Measurements from ENCODE around the gene DAZAP1.

The DAZAP1 gene

DNA sequence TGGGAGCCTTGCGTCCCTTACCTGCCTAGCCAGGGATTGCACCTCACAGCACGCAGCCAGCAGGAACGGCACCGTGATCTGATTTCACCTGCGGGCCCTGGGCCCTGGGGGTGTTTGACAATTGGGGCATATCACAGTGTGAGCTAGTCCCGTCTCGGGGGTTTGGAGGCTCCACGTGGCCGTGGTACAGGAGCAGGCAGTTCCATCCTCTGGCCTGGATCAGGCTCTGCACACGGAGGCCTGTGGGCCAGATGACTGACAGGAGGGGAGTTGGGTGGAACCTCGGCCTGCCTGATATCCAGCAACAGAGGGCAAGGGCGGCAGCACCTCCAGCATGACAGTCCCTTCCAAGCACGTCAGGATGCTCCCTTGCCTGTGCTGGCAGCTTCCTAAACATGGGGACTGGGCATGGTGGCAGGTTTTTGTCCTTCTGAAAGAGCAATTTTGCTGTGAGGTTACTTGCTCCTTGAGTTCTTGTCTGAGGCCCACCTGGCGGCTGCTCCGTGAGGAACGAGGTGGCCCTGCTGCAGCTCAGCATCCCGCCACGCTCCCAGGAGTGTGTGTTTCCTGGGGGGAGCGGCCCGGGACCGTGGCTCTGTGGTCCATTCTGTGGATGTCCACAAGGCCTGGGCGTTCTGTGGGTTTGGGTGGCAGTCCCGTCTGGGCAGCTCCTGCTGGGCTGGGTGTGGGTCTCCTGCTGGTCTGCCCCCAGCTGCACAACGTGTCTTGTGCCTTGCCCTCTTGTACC is 24.5 kb downstream of the DAZAP1 start:
- H3K9me3 ChIP-seq (replicated peaks in 1 of 2; ENCODE audit: control insufficient read depth in 2 of 2, insufficient read depth in 1 of 2, low read depth in 1 of 2, low read length in 2 of 2), result no peaks in the 10 kb centered on the region
- no peak overlapping the region for H2BK5ac ChIP-seq (ENCODE audit: low read length)
- DNase-seq (ENCODE audit: low spot score), result no peak
- H4K91ac ChIP-seq (ENCODE audit: low read depth, low read length, poor library complexity), result no peak overlapping the region
- H3K4me2 ChIP-seq (ENCODE audit: insufficient read depth, low read length, poor library complexity, severe bottlenecking), result no peak overlapping the region
- H3K36me3 ChIP-seq (replicated peaks in 1 of 2; ENCODE audit: control insufficient read depth in 2 of 2, insufficient read depth in 2 of 2, low read length in 2 of 2), result peaks cover 51 to 82% of the 10 kb centered on the region in 2 donors
- H3K23ac ChIP-seq (ENCODE audit: low read depth, low read length, poor library complexity), result peak overlapping the region; percentile 65
- peaks cover 14% of the 10 kb centered on the region for H3K79me1 ChIP-seq (ENCODE audit: low read depth, low read length)
- H3K27ac ChIP-seq (replicated peaks; ENCODE audit: low read length), result no peak overlapping the region
- no peak overlapping the region for H2AFZ ChIP-seq (ENCODE audit: low read length)
- H2BK15ac ChIP-seq (ENCODE audit: low read length), result no peak overlapping the region
- H3K4me1 ChIP-seq (ENCODE audit: control insufficient read depth in 2 of 2, insufficient read depth in 1 of 2, low read depth in 1 of 2, low read length in 2 of 2), result no peaks in the 10 kb centered on the region
- peak overlapping the region in 1 of 2 donors; percentile 38 for H3K4me3 ChIP-seq (ENCODE audit: low read length in 2 of 2)
- no peak overlapping the region for H2AK5ac ChIP-seq (ENCODE audit: low read depth, low read length)
- H2BK120ac ChIP-seq (ENCODE audit: low read depth, low read length), result no peak overlapping the region
- WGBS, 2 donors (ENCODE audit: extremely low coverage in 2 of 2, insufficient read length in 2 of 2, insufficient replicate concordance in 1 of 2), result no CpG with 5 or more reads among the region's 24 CpGs
- H3K14ac ChIP-seq (ENCODE audit: low read length), result no peak overlapping the region
- no peak overlapping the region for H3K18ac ChIP-seq (ENCODE audit: low read length)
- peak overlapping the region; percentile 66 for H3K4ac ChIP-seq (ENCODE audit: low read length)
- no peak overlapping the region for H4K8ac ChIP-seq (ENCODE audit: low read depth, low read length)
- no peaks in the 10 kb centered on the region for H3K27me3 ChIP-seq (ENCODE audit: control insufficient read depth in 3 of 3, insufficient read depth in 3 of 3, low read depth in 1 of 3, low read length in 3 of 3)
- H3K9ac ChIP-seq (ENCODE audit: low read depth, low read length, poor library complexity), result no peak overlapping the region
- no peak overlapping the region for H2BK12ac ChIP-seq (ENCODE audit: low read length)

DNA sequence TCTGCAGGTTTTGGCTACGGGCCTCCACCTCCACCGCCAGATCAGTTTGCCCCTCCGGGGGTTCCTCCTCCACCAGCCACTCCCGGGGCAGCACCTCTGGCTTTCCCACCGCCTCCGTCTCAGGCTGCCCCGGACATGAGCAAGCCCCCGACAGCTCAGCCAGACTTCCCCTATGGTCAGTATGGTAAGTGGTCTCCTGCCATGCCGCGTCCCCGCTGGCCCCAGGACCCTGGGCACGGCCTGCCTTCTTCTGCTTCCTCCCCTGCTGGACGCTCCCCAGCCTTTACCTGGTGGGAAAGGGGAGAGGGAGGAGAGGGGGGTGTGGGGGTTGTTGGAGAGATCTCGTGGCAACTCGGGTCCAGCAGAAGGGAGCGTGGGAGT is 25.1 kb downstream of the DAZAP1 start:
- Histone ChIP-seq H2BK12ac (ENCODE audit: low read length) (no peak overlapping the region), H4K8ac (ENCODE audit: low read depth, low read length) (no peak overlapping the region), H3K79me1 (ENCODE audit: low read depth, low read length) (peaks cover 14% of the 10 kb centered on the region), H2AFZ (ENCODE audit: low read length) (no peak overlapping the region), H2BK15ac (ENCODE audit: low read length) (no peak overlapping the region), H3K9me3 (replicated peaks in 1 of 2; ENCODE audit: control insufficient read depth in 2 of 2, insufficient read depth in 1 of 2, low read depth in 1 of 2, low read length in 2 of 2) (no peaks in the 10 kb centered on the region), H2BK5ac (ENCODE audit: low read length) (no peak overlapping the region), H3K23ac (ENCODE audit: low read depth, low read length, poor library complexity) (no peak overlapping the region), H3K9ac (ENCODE audit: low read depth, low read length, poor library complexity) (no peak overlapping the region), H3K27me3 (ENCODE audit: control insufficient read depth in 3 of 3, insufficient read depth in 3 of 3, low read depth in 1 of 3, low read length in 3 of 3) (no peaks in the 10 kb centered on the region), H3K4me3 (ENCODE audit: low read length in 2 of 2) (no peak overlapping the region), H2BK120ac (ENCODE audit: low read depth, low read length) (no peak overlapping the region), H3K27ac (replicated peaks; ENCODE audit: low read length) (no peak overlapping the region), H3K36me3 (replicated peaks in 1 of 2; ENCODE audit: control insufficient read depth in 2 of 2, insufficient read depth in 2 of 2, low read length in 2 of 2) (peaks cover 51 to 76% of the 10 kb centered on the region in 2 donors), H2AK5ac (ENCODE audit: low read depth, low read length) (no peak overlapping the region), H4K91ac (ENCODE audit: low read depth, low read length, poor library complexity) (no peak overlapping the region), H3K4me1 (ENCODE audit: control insufficient read depth in 2 of 2, insufficient read depth in 1 of 2, low read depth in 1 of 2, low read length in 2 of 2) (no peaks in the 10 kb centered on the region), H3K4ac (ENCODE audit: low read length) (no peak overlapping the region), H3K18ac (ENCODE audit: low read length) (no peak overlapping the region), H3K4me2 (ENCODE audit: insufficient read depth, low read length, poor library complexity, severe bottlenecking) (no peak overlapping the region), H3K14ac (ENCODE audit: low read length) (no peak overlapping the region)
- no peak for DNase-seq (ENCODE audit: low spot score)
- WGBS, 2 donors (ENCODE audit: extremely low coverage in 2 of 2, insufficient read length in 2 of 2, insufficient replicate concordance in 1 of 2), result no CpG with 5 or more reads among the region's 16 CpGs

DNA sequence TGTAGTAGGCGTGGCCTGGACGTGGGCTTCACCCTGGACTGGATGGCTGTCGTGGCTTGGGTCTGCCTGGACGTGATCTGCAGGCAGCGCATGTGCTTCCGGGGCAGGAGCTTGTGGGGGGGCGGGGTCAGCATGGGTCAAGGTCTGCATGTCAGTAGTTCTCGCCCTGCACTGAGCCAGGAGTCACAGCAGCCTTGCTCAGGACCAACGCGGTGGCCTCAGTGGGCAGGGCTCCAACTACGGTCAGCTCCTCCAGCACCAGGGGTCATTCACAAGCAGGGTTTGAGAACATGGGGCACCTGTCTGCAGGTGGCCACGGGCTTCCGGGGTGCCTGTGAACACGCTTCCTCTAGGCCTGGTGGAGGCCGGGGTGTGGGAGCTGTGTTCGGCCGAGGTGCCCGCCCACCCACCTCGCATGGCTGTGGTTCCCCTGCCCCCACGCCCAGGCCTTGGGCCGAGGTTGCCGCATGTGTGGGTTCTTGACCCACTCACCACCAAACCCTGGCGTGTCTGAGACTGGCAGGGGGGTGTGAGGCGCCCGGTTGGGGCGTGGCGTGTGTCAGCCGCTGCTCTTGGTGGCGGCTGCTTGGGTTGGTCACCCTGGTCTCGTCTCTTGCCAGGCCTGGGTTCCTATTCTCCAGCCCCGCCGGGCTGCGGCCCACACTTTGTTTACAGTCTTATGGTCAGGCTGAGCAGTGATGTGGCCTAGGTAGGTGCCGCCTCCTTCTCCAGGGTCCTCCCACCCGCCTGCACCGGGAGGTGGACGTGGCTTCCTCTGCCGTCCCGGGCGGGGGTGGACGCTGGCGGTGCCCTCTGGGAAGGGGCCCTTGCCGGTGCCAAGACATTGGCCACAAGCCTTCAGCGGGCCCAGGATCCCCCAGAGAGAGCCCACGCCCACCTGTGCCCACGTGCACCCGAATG is 26.0 kb downstream of the DAZAP1 start:
- peak overlapping the region; percentile 44 for H3K9ac ChIP-seq (ENCODE audit: low read depth, low read length, poor library complexity)
- H3K79me1 ChIP-seq (ENCODE audit: low read depth, low read length), result peaks cover 15% of the 10 kb centered on the region
- DNase-seq (ENCODE audit: low spot score), result no peak
- H2AFZ ChIP-seq (ENCODE audit: low read length), result no peak overlapping the region
- no peaks in the 10 kb centered on the region for H3K4me1 ChIP-seq (ENCODE audit: control insufficient read depth in 2 of 2, insufficient read depth in 1 of 2, low read depth in 1 of 2, low read length in 2 of 2)
- no CpG with 5 or more reads among the region's 47 CpGs for WGBS, 2 donors (ENCODE audit: extremely low coverage in 2 of 2, insufficient read length in 2 of 2, insufficient replicate concordance in 1 of 2)
- H3K27ac ChIP-seq (replicated peaks; ENCODE audit: low read length), result no peak overlapping the region
- no peak overlapping the region for H2BK15ac ChIP-seq (ENCODE audit: low read length)
- H2BK12ac ChIP-seq (ENCODE audit: low read length), result no peak overlapping the region
- no peaks in the 10 kb centered on the region for H3K27me3 ChIP-seq (ENCODE audit: control insufficient read depth in 3 of 3, insufficient read depth in 3 of 3, low read depth in 1 of 3, low read length in 3 of 3)
- no peak overlapping the region for H3K18ac ChIP-seq (ENCODE audit: low read length)
- H3K4me3 ChIP-seq (ENCODE audit: low read length in 2 of 2), result peak overlapping the region in 1 of 2 donors; percentile 32
- no peaks in the 10 kb centered on the region for H3K9me3 ChIP-seq (replicated peaks in 1 of 2; ENCODE audit: control insufficient read depth in 2 of 2, insufficient read depth in 1 of 2, low read depth in 1 of 2, low read length in 2 of 2)
- no peak overlapping the region for H3K14ac ChIP-seq (ENCODE audit: low read length)
- peaks cover 49 to 67% of the 10 kb centered on the region in 2 donors for H3K36me3 ChIP-seq (replicated peaks in 1 of 2; ENCODE audit: control insufficient read depth in 2 of 2, insufficient read depth in 2 of 2, low read length in 2 of 2)
- H3K23ac ChIP-seq (ENCODE audit: low read depth, low read length, poor library complexity), result no peak overlapping the region
- no peak overlapping the region for H3K4ac ChIP-seq (ENCODE audit: low read length)
- H3K4me2 ChIP-seq (ENCODE audit: insufficient read depth, low read length, poor library complexity, severe bottlenecking), result no peak overlapping the region
- no peak overlapping the region for H2AK5ac ChIP-seq (ENCODE audit: low read depth, low read length)
- no peak overlapping the region for H4K8ac ChIP-seq (ENCODE audit: low read depth, low read length)
- no peak overlapping the region for H4K91ac ChIP-seq (ENCODE audit: low read depth, low read length, poor library complexity)
- H2BK120ac ChIP-seq (ENCODE audit: low read depth, low read length), result no peak overlapping the region
- peak overlapping the region; percentile 24 for H2BK5ac ChIP-seq (ENCODE audit: low read length)

DNA sequence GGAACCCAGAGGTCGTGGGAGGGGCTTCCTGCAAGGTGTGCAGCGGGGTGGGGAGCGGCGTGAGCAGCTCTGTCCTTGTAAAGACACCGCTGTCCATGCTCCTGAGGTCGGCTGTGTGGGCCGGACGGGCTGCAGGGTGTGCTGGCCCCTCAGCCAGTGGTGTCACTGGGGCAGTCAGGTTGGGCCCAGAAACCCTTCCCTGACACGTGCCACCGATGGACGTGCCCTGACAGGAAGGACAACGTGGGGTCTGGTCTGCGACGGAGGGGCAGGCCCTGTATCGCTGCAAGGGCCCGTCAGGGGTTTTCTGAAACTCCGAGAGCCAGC is 26.6 kb downstream of the DAZAP1 start:
- DNase-seq (ENCODE audit: low spot score), result no peak
- no CpG with 5 or more reads among the region's 17 CpGs for WGBS, 2 donors (ENCODE audit: extremely low coverage in 2 of 2, insufficient read length in 2 of 2, insufficient replicate concordance in 1 of 2)
- no peaks in the 10 kb centered on the region for H3K9me3 ChIP-seq (replicated peaks in 1 of 2; ENCODE audit: control insufficient read depth in 2 of 2, insufficient read depth in 1 of 2, low read depth in 1 of 2, low read length in 2 of 2)
- H2BK120ac ChIP-seq (ENCODE audit: low read depth, low read length), result no peak overlapping the region
- H2BK5ac ChIP-seq (ENCODE audit: low read length), result no peak overlapping the region
- peaks cover 18% of the 10 kb centered on the region for H3K79me1 ChIP-seq (ENCODE audit: low read depth, low read length)
- no peak overlapping the region for H2BK15ac ChIP-seq (ENCODE audit: low read length)
- no peak overlapping the region for H3K4me2 ChIP-seq (ENCODE audit: insufficient read depth, low read length, poor library complexity, severe bottlenecking)
- no peak overlapping the region for H2AK5ac ChIP-seq (ENCODE audit: low read depth, low read length)
- no peak overlapping the region for H3K4ac ChIP-seq (ENCODE audit: low read length)
- peak overlapping the region; percentile 65 for H3K23ac ChIP-seq (ENCODE audit: low read depth, low read length, poor library complexity)
- peaks cover 45 to 61% of the 10 kb centered on the region in 2 donors for H3K36me3 ChIP-seq (replicated peaks in 1 of 2; ENCODE audit: control insufficient read depth in 2 of 2, insufficient read depth in 2 of 2, low read length in 2 of 2)
- no peak overlapping the region for H3K27ac ChIP-seq (replicated peaks; ENCODE audit: low read length)
- H4K91ac ChIP-seq (ENCODE audit: low read depth, low read length, poor library complexity), result no peak overlapping the region
- H2AFZ ChIP-seq (ENCODE audit: low read length), result no peak overlapping the region
- H4K8ac ChIP-seq (ENCODE audit: low read depth, low read length), result no peak overlapping the region
- H3K27me3 ChIP-seq (ENCODE audit: control insufficient read depth in 3 of 3, insufficient read depth in 3 of 3, low read depth in 1 of 3, low read length in 3 of 3), result no peaks in the 10 kb centered on the region
- no peak overlapping the region for H2BK12ac ChIP-seq (ENCODE audit: low read length)
- H3K4me3 ChIP-seq (ENCODE audit: low read length in 2 of 2), result peak overlapping the region in 1 of 2 donors; percentile 32
- no peak overlapping the region for H3K18ac ChIP-seq (ENCODE audit: low read length)
- no peak overlapping the region for H3K14ac ChIP-seq (ENCODE audit: low read length)
- no peak overlapping the region for H3K9ac ChIP-seq (ENCODE audit: low read depth, low read length, poor library complexity)
- H3K4me1 ChIP-seq (ENCODE audit: control insufficient read depth in 2 of 2, insufficient read depth in 1 of 2, low read depth in 1 of 2, low read length in 2 of 2), result no peaks in the 10 kb centered on the region
